Suprapubic skin (tissue), 4 donors: ENCODE data around the gene LMF2.

Experiments used
- EP300 ChIP-seq: sonication (generic); formaldehyde crosslinking; IDR thresholded peaks from one replicate; pipeline ENCODE4 v1.6.1; 2017; ENCODE audit warnings: antibody characterized with exemption
- POLR2A ChIP-seq, 2 donors: fragments of 450-650 bp; IDR thresholded peaks; one replicate each; pipeline ENCODE4 v1.6.1; 2017; ENCODE audit warnings: antibody characterized with exemption in 2 of 2, mild to moderate bottlenecking in 2 of 2, moderate library complexity in 2 of 2
- POLR2AphosphoS5 ChIP-seq, 3 donors: sonication (generic); formaldehyde crosslinking; IDR thresholded peaks; one replicate each; pipeline ENCODE4 v1.6.1; 2017; ENCODE audit warnings: antibody characterized with exemption in 3 of 3
- TF ChIP-seq, protein P1 (sequence below), 2 donors: fragments of 200-600 bp in 1 of 2; fragments of 450-650 bp in 1 of 2; sonication (generic) in 1 of 2; IDR thresholded peaks; one replicate each; pipeline ENCODE4 v1.5.1; 2016 to 2019; ENCODE audit warnings: antibody characterized with exemption in 2 of 2, mild to moderate bottlenecking in 1 of 2, moderate library complexity in 1 of 2

DNA sequence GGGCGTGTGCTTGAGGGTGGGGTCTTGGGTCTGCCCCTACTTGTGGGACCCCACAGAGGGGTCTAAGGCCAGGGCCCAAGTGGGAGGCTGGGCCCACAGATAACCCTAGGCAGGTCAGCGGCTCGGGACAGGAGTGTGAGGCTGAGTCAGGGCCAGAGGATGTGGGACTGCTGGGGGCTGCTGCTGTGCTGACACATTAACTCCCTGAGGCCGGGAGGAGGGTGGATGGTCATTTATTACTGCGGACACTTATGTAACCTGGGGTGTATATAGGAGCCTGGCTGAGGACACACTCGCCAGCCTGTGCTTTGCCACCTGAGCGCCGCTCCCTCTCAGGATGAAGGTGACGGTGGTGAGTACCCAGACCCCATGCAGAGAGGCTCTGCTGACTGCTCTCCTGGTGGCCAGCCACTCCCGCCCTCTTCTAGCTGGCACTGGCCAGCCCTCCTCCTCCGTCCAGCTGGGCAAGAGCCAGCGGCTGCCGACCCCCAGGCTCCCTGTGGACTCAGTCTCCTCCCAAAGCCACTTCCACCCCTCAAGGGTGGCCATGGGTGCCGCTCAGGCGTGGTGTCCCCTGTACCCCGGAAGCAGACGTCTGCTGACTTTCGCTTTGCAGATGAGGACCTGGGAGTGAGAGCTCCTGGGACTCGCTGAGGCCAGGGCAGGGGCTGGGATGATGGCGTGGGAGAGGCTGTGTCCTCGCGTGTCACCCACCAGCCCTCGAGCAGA lies 20.8 kb downstream of the LMF2 start, which contains the start of gene MIOX:
- TF ChIP-seq POLR2A (IDR thresholded peaks at IDR 0.05) (no peak), POLR2AphosphoS5 (IDR thresholded peaks at IDR 0.05) (no peak), EP300 (no peak)
- TF ChIP-seq, protein P1, sequence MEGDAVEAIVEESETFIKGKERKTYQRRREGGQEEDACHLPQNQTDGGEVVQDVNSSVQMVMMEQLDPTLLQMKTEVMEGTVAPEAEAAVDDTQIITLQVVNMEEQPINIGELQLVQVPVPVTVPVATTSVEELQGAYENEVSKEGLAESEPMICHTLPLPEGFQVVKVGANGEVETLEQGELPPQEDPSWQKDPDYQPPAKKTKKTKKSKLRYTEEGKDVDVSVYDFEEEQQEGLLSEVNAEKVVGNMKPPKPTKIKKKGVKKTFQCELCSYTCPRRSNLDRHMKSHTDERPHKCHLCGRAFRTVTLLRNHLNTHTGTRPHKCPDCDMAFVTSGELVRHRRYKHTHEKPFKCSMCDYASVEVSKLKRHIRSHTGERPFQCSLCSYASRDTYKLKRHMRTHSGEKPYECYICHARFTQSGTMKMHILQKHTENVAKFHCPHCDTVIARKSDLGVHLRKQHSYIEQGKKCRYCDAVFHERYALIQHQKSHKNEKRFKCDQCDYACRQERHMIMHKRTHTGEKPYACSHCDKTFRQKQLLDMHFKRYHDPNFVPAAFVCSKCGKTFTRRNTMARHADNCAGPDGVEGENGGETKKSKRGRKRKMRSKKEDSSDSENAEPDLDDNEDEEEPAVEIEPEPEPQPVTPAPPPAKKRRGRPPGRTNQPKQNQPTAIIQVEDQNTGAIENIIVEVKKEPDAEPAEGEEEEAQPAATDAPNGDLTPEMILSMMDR (IDR thresholded peaks at IDR 0.05): no peak
